ENCODE data around the gene PPP1R26.

DNA sequence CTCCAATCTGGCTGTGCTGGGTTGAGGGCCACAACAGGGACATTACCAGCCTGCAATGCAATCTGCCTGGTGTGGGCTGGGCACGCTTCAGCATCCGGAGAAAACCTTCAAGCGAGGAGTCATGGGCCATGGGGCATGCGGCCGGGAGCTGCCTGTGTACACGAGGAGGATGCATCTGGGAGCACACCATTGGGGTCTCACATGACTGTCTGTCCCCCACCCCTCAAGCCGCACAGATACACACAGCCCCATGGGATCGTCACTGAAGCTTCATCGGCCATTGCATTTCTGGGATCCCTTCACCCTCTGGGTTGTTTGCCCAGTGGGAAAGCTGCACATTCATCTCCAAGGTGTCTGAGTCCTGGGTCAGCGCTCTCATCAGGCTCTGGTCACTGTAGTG is 51.5 kb downstream of the PPP1R26 start:
- TF ChIP-seq CTCF (IDR thresholded peaks at IDR 0.05; ENCODE audit: low read length): no peak
- TF ChIP-seq EZH2 (IDR thresholded peaks at IDR 0.05; ENCODE audit: borderline replicate concordance, low read length): no peak
